ENCODE data around the gene SLC22A2. TPM values are rescaled to one million over a fixed set of nuclear protein-coding genes. Genes with fewer than 3 reads are reported as not detected.

SLC22A2 gene
- total RNA-seq, 1 experiment from 2014 or later: not detected

DNA sequence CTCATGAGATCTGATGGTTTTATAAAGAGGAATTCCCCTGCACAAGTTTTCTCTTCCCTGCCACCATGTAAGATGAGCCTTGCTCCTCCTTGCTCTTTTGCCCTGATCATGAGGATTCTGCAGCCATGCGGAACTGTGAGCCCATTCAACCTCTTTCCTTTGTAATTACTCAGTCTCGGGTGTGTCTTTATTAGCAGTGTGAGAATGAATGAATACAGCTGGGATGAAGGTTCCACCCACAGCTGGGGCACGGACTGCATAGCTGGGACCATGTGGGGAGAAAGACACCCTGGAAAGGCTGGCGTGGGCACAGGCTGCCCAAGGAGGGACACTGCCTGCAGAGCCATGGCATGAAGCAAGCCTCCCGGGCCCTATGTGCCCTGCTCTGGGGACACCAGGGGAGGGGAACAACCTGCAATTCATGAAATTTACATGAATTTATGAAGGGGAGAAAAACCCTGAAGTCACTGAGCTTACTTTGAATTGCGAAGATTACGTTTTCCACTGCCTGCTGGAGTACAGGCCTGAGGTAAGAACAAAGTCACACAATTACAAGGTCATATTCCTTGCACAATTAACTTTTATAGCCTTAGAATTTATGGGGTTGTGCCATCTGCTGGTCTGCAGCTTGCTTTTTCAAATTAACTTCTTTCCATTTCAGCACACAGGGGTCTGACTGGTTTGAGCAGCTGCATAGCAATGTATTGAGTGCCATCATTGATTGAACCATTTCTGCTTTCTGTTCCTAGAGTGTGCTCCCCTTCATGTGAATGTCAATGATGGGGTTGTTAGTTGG lies 90.8 kb downstream of the SLC22A2 start:
- DNase-seq (ENCODE audit: low read depth): no peak

Other genes starting within 250 kb of the SLC22A2 start
- 0.36 and 1.3 TPM in 2 replicates for gene SLC22A1, start 137.0 kb downstream of the SLC22A2 start, total RNA-seq (2014; rRNA removed; shearing (Covaris generic))
- gene SLC22A3, start 89.6 kb upstream of the SLC22A2 start, total RNA-seq (2014; rRNA removed; shearing (Covaris generic)): 1.7 and 2.2 TPM in 2 replicates

Data from RPMI7951 (cell line).